HK-2 (cell line): ENCODE measurements around the gene NUCKS1.

ENCODE experiments used
- DNase-seq: peaks from one replicate; pipeline ENCODE4 v3.0.0-alpha.2; 2018; ENCODE audit not compliant: unreplicated experiment

The NUCKS1 gene

GRCh38 chr1:205750138-205751035 is at the start of gene NUCKS1:
NUCKS1 (minus strand) TSS chr1:205750182; CDS start chr1:205749973, 209 bp downstream.
- peak; percentile 99 for DNase-seq

GRCh38 chr1:205798577-205798976 is 48.6 kb upstream of the NUCKS1 start:
- DNase-seq = no peak

GRCh38 chr1:205797168-205797567 is 47.2 kb upstream of the NUCKS1 start:
- no peak for DNase-seq

DNA sequence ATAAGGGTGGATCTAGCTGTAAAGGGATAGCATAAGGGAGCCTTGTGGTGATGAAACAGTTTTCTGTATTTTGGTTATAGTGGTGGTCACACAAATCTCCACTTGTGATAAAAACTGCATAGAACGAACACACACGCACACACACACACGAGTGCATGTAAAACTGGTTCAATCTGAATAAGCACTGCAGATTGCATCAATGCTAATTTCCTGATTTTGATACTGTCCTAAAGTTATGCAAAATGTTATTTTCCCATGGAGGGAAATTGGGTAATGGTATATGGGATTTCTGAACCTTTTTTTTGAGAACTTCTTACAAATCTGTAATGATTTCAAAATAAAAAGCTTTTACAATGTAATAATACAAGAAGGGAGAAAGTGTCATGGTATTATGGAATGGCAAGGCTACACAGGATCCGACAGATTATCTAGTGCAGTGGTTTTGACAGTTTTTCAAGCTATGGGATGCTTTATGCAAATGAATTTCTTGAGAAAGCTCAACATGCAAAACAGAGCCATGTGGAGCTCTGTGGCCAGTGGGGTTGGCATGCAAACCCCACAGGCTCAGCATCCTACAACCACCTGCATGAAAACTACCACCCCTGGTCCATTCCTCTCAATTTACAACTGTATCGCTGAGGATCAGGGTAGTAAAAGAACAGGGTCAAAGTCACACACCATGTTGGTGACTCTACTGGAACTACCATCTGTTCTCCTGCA is 44.2 kb upstream of the NUCKS1 start:
- no peak for DNase-seq

- DNase-seq = no peak
Measured at GRCh38 chr1:205792961-205793673, 43.1 kb upstream of the NUCKS1 start.

DNA sequence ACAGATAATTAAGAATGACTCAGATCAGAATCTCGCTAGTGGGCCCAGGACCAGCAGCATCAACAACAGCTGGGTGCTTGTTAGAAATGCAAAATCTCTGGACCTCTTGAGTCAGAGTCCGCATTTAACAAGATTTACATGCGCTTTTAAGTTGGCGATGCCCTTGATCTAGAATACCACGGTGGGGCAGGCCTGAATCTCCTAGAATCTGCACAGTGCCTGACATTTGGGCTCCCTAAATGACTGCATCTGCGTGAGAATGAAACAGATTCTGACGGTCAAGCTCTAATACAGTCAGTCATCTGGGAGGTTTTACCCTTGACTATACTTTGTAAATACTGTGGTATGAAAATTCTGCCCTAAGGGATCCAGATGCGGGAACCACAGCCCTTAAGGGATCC is 42.5 kb upstream of the NUCKS1 start:
- DNase-seq = no peak

DNA sequence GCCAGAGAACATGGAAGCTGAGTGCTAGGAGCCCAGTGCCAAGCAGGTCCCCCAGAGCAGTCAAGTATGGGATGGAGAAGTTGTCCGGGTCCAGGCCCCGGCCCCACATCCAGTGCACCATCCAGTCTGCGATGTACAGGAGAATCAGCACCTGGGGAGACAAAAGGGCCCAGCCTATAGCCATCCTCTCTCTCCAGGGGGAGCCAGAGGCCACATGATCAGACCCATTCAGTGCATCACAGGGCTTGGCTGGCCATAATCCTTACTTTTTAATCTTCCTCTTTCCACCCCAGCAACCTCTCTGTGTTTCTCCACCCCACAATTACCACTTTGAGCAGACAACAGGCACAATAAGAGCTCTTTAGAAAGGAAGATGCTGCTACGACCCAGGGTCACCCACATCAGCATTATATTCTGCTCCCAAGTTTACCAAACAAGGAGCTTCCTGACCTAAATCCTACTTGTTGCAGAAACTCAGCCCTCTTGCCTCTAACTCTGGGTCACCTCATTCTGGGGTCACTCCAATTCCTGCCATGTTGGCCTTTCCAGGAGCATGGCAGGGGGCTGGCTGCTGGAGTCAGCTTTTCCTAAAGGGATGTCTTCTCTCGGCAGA is 41.7 kb upstream of the NUCKS1 start:
- DNase-seq = peak; percentile 64

GRCh38 chr1:205787287-205787916 is 37.4 kb upstream of the NUCKS1 start:
- DNase-seq = no peak

DNA sequence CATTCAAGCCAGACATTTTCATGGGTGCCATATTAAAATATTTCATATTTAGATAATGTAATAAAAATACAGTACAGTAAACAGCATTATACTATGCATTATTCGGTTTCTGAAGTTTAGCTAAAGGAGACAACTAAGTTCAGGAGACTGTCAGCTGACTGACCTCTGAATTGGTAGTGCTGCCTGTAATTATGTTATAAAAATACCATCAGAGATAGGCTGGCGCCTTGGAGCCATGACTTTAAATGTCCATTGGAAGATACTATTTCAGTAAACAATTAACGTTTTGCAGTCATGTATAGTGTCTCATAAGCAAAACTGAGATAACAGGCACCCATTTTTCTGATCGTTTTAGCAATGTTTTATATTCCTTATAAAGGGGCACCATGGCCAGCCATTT is 36.6 kb upstream of the NUCKS1 start:
- DNase-seq = no peak

DNA sequence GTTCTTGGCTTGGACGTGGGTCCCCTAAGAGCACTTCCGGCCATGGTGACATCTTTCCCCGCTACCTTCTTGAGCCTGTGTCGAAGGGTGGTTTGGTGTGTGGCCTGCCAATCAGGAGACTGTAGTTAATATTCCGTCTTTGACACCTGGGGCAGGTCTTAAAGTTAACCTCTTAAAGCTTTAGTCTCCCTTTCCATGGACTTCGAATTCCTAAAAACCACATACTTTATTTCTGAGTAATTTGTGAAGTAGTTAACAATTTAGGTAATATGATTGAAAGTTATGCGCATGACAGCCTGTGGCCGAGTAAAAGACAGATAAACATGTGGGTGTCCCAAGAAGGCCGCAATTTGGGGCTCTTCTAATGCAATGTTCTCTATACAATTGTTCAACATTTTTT is 35.5 kb upstream of the NUCKS1 start:
- DNase-seq = no peak

GRCh38 chr1:205783904-205784303 is 33.9 kb upstream of the NUCKS1 start:
- peak; percentile 54 for DNase-seq

- DNase-seq = no peak
Measured at GRCh38 chr1:205783433-205783795, 33.4 kb upstream of the NUCKS1 start.

DNA sequence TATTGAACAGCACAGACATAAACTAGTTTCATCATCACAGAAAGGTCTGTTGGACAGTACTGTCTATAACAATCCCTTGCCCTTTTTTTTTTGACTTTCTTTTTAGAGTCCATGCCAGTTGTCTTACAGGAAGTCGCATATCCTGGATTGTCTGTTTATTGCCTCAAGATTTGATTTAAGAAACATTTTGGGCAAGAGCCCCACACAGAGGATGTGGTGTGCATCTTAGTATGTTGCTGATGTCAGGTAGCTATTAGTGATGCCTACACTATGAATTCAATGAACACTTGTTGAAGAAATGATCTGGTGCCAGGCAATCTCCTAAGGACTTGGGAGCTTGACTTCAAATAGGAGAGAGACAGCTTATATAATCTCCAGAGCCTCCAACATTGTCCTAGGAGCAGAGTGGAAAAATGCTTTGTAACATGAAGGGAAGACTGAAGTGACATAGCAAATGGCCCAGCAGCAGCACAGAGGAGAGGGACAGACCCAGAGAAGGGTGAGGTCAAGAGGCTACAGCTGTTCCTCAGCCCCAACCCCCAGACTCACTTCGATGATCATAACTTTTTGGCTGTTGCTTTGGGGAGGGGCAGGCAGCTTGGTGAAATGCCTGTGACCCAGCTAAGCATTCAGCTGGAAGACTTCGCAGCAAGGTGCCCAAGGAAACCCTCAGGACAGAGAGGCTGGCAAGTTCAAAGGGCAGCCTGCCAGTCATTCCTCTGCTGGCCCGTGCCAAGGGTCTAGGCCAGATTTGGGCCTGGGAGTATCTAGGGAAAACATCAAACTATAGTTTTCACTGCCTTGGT is 32.8 kb upstream of the NUCKS1 start:
- no peak for DNase-seq

DNA sequence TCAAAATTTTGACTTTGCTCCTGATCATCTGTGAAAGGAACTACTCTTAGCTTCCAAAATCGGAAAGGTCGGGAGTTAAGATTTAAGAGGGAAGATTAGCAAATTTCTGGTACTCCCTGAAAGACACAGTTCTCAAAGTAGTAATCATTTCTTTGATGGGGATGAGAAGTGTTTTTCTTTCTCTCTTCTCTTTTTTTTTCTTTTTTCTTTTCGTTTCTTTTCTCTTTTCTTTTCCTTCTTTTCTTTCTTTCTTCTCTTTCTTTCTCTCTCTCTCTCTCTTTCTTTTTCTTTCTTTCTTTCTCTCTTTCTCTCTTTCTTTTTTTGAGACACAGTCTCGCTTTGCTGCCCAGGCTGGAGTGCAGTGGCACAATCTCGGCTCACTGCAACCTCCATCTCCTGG is 30.4 kb upstream of the NUCKS1 start:
- no peak for DNase-seq

DNA sequence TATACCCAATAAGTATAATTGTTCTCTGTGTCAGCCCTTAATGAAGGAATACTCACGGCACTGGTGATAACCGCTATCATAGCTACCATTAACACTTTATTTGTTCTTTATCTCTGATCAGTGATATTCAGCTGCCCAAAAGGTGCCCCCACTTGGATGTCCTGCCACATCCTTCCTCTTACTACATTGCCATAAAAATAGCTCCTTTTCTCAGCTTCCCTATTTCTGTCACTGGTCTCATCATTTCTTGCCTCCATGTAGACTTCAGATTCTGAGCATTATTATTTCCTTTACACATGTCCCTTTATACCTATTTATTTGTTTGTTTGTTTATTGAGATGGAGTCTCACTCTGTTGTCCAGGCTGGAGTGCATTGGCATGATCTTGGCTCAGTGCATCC is 28.0 kb upstream of the NUCKS1 start:
- no peak for DNase-seq

DNA sequence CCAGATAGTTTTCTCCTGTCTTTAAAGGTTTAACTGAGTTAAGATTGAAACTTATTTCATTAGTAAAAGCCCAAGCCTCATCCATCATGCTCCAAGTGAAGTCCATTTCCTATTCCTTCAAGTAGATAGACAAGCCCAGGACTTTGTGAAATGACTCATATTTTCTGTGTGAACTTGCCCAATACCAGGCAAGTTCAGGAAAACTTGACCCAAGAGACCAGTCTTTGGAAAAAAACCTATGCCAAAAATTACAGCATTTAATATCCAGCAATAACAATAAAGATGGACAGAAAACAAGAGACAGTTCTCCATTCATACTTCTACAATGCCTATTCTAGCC is 25.7 kb upstream of the NUCKS1 start:
- no peak for DNase-seq

GRCh38 chr1:205775015-205775716 is 25.2 kb upstream of the NUCKS1 start, which contains the start of gene RAB29:
RAB29 (minus strand) TSS chr1:205775482; CDS start chr1:205774956, 526 bp downstream.
- peak; percentile 79 for DNase-seq

DNA sequence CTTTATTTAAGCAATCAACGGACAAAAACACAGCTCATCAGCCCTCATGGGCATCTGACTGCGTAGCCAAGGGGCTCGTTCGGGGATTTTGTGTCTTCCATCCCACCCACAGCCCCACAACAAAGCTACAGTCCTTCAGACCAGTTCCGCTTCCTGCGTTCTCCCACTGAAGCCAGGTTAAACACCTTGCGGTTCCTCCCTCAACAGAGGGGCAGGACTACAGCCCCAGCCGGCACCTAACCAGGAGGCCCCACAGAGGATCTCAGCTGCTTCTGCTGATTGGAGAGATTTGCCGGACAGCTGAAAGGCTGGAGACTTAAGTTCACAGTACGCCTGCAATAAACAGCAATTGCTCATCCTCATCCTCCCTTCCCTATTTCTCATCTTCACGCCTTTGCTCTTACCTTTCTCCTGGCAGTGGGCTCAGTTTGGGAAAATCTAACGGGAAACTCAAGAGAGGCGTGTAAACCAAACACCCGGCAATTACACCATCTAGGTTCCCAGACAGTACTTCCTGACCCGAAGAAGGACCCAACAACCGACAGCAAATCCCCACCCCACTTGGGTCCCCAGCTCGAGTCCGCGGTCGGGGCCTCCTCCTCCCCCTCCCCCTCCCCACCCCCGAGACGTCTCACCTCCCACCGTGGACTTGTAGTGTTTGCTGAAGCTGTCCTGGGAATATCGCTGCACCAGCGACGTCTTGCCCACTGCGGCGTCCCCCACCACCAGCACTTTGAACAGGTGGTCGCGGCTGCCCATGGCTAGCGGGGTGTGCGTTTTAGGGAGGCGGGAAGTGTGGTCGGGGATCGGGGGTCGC is 24.4 kb upstream of the NUCKS1 start:
- peak; percentile 21 for DNase-seq

- DNase-seq = no peak
Measured at GRCh38 chr1:205772607-205773032, 22.6 kb upstream of the NUCKS1 start.
